ENCODE data around the gene NFATC3. TPM values are rescaled to one million over a fixed set of nuclear protein-coding genes. Genes with fewer than 3 reads are reported as not detected.
A peak's percentile ranks its signal among the peaks of the same experiment; 100 is the strongest.
"Not testable (repeated sequence)": the region's sequence is repeated elsewhere in the genome, so short reads cannot be mapped to it uniquely, and the experiment has no call there.

Gene NFATC3
- total RNA-seq, 1 donor from 2014 or later: 17.4 TPM

DNA sequence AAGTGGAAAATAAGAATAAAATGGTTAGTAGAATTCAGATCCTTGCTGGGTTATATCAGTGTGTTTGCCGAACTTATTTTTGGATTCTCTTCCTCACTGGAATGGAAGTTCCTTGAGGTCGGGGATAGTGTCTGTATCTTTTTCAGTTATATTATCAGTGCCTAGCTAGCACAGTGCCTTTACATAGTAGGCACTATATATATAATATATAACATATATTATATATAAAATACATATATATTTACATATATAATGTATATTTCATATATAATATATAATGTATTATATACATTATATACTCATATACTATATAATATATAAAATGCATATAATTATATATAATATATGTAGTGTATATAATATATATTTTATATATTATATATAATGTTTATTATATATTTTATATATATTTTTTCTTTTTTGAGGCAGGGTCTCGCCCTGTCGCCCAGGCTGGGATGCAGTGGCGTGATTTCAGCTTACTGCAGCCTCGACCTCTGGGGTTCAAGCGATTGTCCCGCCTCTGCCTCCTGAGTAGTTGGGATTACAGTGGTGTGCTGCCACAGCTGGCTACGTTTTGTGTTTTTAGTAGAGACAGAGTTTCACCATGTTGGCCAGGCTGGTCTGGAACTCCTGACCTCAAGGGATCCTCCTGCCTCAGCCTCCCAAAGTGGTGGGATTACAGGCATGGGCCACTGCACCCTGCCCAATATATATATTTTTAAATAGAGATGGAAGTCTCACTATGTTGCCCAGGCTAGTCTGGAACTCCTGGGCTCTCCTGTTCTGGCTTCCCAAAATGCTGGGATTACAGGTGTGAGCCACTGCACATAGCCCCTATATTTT, 3.2 kb downstream of the NFATC3 start:
- DNase-seq (ENCODE audit: low read depth): no peak

DNA sequence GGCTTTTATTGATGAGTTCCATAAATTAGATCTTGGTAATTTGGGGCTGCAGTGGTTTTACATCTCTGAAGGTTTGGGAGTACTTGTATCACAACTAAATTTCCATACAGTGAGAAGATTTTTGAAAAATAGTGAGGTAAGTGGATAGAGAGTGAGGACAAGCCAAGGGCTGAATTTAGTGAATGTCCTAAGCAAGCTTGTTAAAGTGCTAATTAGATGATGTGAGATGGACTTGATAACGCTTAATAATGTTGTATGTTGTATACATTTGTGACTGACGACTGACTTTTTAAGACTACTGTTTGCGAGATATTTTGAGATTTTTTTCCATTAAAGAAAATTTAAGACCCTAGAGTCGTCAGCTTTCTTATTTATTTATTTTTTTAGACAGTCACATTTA, 3.9 kb downstream of the NFATC3 start:
- no peak for DNase-seq (ENCODE audit: low read depth)

DNA sequence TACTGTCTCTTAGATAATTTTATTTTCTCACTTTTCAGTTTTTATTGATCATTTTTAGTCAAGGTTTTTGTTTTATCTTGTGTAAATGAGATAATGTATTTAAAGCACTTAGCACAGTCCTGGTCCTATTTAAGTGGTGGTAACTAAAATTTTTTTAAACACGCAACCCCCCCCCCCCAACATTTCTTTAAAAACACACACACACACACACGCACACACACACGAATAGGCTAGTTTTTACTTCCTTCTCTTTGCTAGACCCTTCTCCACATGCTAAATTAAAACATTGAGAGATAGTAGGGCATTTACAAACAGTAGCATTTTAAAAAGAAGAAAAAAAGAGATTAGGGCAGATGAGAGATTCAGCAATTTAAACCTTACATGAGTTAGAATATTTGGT, 5.0 kb downstream of the NFATC3 start:
- DNase-seq (ENCODE audit: low read depth): no peak

DNA sequence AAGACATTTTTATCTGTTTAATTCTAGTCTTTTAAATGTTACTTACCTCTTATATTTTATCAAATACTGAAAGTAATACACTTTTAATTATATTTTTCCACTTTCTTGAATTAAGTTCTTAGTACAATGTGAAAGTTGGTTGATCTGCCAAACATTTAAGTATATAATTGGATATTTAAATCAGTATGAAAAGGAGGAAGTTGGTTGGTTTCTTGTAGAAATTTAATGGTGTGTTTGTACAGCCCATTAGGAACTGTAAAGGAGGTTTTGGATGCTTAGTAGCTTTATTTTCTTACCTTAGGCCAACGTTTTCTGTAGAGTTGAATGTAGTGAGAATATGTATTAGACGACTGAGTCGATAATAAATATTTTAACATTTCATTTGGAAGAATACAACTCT, 5.4 kb downstream of the NFATC3 start:
- no peak for DNase-seq (ENCODE audit: low read depth)

DNA sequence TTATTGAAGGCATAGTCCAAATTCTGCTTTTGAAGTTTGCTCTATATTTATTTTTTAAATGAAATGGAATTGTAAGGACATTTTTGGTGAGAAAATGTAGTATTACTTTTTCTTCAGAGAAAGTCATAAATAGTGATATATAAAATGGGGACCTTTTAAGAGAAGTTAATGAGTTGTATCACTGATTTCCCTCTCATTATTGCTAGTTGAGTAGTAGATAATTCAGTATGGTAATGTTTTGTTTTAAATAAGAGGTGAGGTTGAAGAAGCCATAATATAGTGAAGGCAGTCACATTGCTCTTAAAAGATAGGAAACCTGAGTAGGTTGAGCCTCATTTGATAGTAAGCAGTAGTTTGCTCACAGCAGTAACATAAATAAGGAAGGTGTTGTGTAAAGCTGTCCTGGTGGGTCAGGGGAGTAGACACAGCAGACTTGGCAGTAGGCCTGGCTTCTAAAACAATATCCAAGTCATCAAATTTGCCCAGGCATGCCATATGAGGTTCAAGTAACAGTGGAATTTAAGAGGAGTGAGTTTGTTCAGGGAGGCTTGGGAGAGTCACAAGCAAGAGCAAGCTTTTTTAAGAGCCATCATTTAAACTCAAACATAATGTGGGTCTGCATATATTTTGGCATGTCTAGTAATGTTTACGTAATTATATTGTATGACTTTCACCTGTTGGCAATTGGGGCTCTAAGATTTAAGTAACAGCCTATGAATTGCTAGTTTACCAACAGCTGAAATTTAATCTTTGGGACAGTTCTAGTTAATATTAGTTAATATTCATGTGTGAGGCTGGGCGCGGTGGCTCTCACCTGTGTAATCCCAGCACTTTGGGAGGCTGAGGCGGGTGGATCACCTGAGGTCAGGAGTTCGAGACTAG, 6.5 kb downstream of the NFATC3 start:
- peak; percentile 93 for DNase-seq (ENCODE audit: low read depth)

DNA sequence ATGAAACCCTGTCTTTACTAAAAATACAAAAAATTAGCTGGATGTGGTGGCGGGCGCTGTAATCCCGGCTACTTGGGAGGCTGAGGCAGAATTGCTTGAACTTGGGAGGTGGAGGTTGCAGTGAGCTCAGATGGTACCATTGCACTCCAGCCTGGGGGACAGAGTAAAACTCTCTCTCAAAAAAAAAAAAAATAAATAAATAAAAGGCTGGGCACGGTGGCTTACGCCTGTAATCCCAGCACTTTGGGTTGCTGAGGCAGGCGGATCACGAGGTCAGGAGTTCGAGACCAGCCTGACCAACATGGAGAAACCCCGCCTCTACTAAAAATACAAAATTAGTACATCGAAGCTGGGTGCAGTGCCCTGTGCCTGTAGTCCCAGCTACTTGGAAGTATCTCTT, 7.1 kb downstream of the NFATC3 start:
- DNase-seq (ENCODE audit: low read depth): not testable (repeated sequence)

DNA sequence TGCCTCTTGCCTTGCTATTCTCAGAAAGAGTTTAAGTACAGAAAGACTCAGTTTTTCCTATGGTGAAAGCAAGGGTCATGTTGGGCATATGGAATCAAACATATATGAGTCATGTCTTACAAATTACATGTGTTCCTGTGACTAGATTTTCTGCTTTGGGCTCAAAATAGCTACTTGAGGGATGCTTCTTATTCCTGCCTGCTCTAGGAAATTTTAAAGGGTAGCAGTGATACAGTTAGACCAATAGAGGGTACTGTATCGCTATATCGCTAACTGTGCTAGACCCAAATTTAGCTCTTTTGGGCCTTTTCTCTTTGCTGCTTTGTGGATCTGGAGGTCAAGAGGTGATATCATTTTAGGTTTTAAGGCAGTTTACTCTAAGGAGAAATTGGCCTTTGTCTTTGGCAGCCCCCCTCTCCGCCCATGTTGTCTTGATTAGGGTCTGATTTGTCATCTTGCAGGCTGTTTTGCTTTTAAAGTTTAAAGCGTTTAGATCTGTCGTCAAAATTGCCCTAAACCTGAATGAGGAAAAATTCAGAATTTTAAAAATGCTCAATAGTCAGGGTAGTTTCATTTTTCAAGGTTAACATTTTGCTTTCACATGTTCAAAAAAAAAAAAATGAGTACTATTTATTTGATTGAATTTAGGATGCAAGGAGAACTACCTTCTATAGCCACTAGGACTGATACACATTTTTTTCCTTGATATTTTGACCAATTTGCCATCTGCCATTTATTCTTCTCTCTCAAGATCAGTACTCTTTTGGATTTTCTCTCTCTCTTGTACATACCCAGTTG, 8.8 kb downstream of the NFATC3 start:
- DNase-seq (ENCODE audit: low read depth): no peak

DNA sequence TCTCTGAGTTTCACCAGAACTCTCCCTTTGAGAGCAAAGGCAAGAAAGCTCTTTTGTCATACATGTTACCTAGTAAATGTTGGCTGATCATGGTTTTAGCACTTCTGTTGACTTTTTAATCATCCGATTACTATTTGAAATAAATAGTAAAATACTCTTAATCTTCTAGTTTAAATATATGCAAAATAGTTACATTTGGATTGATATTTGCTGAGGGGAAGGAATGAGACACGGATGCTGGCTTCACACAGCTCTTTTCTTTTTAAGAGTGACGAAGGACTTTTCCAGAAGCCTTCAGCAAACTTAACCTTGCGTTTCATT, 9.4 kb downstream of the NFATC3 start:
- no peak for DNase-seq (ENCODE audit: low read depth)

DNA sequence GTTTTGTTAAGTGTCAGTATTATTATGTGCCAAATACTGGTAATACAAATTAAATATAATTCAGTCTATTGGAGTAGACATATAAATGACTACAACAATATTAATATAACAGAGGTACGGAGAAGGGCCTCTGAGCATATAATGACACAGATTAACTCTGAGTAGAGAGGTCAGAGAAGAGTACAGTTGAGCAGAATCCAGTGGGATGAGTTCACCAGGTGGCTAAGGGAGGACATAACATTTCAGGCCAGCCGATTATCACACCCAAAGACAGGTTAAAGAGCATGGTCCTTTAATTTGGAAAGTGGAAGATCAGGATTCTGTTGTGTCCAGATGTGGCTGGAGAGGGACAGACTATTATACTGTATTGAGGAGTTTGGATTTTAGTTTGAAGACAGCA, 11.3 kb downstream of the NFATC3 start:
- DNase-seq (ENCODE audit: low read depth): no peak

DNA sequence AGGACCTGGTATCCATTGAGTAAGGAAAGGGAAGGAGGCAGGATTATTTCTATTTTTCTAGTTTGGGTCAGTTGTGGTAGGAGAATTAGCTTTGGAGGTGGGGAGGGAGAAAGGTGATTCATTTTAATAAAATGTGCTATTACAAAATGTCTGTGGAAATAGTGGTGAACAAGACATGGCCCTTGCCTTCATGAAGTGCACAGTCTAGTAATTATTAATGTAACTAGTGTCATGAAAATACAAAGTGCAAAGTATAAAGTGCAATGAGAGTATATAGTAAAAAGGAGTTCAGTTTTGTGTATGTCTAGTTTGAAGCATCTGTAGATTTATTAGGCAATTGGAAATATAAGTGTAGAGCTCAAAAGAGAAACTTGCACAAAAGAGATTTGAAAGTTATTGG, 11.9 kb downstream of the NFATC3 start:
- peak; percentile 64 for DNase-seq (ENCODE audit: low read depth)

DNA sequence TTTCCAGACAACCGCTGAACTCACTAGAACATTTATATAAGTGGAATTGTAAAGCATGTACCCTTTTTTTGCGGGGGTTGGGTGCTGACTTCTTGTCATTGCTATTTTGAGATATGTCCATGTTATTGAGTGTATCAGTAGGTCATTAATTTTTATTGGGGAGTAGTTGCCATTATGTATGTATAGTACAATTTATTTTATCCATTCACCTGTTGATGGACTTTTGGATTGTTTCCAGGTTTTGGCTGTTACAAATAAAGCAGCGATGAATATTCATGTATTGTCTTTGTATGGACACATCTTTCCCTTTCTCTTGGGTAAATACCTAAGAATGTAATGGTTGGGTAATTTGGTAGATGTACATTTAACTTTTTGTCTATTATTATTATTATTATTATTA, 12.7 kb downstream of the NFATC3 start:
- DNase-seq (ENCODE audit: low read depth): no peak

DNA sequence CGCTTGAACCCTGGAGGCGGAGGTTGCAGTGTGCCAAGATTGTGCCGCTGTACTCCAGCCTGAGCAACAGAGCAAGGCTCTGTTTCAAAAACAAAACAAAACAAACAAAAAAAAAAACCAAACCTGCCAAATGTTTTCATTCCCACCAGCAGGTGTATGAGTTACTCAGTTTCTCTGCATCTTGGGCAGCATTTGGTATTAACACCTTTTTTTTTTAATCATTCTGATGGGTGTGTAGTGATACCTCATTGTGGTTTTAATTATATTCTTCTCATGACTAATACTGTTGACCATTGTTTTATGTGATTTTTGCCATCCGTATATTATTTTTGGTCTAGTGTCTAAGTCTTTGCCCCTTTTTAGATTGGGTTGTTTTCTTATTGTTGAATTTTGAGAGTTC, 15.3 kb downstream of the NFATC3 start:
- no peak for DNase-seq (ENCODE audit: low read depth)

DNA sequence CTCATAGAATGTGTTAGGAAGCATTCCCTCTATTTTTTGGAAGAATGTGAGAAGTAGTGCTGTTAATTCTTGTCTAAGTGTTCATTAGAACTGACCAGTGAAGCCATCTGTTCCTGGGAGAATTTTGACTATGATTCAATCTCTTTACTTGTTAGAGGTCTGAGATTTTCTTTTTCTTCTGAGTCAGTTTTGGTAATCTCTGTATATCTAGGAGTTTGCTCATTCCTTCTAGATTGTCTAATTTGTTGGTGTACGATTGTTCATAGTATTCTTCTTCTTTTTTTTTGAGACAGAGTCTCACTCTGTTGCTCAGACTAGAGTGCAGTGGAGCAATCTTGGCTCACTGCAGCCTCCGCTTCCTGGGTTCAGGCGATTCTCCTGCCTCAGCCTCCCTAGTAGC, 20.4 kb downstream of the NFATC3 start:
- no peak for DNase-seq (ENCODE audit: low read depth)

DNA sequence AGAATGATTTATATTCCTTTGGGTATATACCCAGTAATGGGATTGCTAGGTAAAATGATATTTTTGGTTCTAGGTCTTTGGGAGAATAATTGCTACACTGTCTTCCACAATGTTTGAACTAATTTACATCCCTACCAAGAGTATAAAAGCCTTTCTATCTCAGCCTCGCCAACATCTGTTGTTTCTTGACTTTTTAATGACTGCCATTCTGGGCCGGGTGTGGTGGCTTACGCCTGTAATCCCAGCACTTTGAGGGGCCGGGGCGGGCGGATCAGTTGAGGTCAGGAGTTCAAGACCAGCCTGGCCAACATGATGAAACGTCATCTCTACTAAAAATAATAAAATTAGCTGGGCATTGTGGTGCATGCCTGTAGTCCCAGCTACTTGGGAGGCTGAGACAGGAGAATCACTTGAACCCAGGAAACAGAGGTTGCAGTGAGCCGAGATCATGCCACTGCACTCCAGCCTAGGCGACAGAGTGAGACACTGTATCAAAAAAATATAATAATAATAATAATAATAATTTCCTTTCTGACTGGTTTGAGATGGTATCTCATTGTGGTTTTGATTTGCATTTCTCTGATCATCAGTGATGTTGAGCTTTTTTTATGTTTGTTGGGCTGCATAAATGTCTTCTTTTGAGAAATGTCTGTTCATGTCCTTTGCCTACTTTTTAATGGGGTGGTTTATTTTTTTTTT, 22.2 kb downstream of the NFATC3 start:
- DNase-seq (ENCODE audit: low read depth): not testable (repeated sequence)

DNA sequence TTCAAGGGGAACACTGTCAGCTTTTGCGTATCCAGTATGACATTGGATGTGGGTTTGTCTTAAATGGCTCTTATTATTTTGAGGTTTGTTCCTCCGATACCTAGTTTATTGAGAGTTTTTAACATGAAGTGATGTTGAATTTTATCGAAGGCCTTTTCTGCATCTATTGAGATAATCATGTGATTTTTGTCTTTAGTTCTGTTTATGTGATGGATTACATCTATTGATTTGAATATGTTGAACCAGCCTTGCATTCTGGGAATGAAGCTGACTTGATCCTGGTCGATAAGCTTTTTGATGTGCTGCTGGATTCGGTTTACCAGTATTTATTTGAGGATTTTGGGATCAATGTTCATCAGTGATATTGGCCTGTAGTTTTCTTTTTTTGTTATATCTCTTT, 24.0 kb downstream of the NFATC3 start:
- DNase-seq (ENCODE audit: low read depth): not testable (repeated sequence)

DNA sequence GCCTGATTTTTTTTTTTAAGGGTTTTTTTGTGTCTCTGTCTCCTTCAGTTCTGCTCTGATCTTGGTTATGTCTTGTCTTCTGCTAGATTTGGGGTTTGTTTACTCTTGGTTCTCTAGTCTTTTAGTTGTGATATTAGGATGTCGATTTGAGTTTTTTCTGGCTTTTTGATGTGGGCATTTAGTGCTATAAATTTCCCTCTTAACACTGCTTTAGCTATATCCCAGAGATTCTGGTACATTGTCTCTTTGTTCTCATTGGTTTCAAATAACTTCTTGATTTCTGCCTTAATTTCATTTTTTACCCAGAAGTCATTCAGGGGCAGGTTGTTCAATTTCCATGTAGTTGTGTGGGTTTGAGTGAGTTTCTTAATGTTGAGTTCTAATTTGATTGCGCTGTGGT, 25.4 kb downstream of the NFATC3 start:
- DNase-seq (ENCODE audit: low read depth): not testable (repeated sequence)

DNA sequence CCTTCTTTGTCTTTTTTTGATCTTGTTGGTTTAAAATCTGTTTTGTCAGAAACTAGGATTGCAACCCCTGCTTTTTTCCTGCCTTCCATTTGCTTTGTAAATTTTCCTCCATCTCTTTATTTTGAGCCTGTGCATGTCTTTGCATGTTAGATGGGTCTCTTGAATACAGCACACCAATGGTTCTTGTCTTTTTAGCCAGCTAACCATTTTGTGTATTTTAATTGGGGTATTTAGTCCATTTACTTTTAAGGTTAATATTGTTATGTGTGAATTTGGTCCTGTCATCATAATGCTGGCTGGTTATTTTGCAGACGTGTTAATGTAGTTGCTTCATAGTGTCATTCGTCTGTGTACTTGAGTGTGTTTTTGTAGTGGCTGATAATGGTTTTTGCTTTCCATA, 26.2 kb downstream of the NFATC3 start:
- no peak for DNase-seq (ENCODE audit: low read depth)

DNA sequence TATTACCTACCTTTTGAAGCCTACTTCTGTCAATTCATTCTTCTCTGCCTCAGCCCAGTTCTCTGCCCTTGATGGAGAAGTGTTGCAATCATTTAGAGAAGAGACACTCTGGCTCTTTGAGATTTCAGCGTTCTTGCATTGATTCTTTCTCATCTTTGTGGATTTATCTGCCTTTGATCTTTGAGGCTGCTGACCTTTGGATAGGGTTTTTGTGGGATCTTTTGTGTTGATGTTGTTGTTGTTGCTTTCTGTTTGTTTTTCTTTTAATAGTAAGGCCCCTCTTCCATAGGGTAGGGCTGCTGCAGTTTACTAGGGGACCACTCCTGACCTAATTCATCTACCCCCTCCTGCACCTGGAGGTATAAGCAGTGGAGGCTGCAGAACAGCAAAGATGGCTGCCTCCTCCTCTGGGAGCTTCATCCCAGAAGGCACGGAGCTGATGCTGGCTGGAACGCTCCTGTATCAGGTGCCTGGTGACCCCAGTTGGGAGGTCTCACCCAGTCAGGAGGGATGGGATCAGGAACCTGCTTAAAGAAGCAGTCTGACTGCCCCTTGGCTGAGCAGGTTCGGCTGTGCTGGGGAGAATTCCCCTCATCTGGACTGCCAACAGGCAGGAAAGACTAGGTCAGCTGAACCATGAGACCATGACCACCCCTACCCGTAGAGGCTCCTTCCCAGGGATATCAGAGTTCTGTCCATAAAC, 28.0 kb downstream of the NFATC3 start:
- peak; percentile 39 for DNase-seq (ENCODE audit: low read depth)

DNA sequence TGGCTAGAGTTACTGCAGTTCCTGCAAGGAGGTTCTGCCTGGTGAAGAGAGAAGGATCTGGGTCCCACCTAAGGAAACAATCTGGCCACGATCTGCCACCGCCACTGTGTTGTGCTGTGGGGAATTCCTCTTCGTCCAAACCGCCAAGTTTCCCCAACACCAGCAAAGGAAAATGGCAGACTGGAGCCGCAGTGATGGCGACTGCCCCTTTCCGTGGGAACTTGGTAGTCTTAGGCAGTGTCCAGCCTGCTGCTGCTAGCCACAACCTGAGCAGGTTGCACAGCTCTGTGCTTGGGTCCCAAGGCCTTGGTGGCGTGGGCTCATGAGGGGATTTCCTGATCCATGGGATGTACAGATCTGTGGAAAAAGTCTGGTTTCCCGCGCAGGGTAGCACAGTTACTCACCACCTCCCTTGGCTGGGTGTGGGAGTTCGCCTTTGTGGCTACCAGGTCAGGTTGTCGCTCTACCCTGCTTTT, 28.6 kb downstream of the NFATC3 start:
- DNase-seq (ENCODE audit: low read depth): no peak

DNA sequence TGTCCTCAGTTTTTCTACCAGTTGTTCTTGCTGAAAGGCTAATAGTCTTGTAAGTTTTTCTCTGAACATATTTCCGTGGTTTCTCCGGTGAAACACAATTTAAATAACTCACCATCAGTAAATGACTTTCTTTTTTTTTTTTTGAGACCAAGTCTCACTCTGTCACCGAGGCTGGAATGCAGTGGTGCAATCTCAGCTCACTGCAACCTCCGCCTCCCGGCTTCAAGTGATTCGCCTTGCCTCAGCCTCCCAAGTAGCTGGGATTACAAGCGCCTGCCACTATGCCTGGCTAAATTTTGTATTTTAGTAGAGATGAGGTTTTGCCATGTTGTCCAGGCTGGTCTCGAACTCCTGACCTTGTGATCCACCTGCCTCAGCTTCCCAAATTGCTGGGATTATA, 29.8 kb downstream of the NFATC3 start:
- not testable (repeated sequence) for DNase-seq (ENCODE audit: low read depth)

DNA sequence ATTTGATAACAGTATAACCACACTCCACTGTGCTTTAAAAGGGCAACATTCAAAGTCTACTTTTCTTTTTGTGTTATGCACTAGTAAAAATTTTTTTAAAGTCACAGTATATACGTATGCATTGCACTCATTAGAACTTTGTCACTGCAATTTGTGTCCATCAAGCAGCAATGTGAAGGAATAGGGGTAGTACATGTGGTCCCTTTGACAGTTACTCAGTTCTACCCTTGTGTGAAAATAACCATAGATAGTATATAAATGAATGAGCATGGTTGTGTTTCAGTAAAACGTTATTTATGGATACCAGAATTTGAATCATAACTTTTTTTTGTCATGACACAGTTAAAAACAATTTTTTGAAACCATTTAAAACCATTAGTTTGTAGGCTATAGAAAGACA, 30.7 kb downstream of the NFATC3 start:
- no peak for DNase-seq (ENCODE audit: low read depth)
